WTC11 (cell line): ENCODE measurements around the gene TMEM198. TPM values are rescaled to one million over a fixed set of nuclear protein-coding genes. Genes with fewer than 3 reads are reported as not detected.

ENCODE experiments used
- CREB1 ChIP-seq: sonication (generic); formaldehyde crosslinking; IDR thresholded peaks from 2 replicates; pipeline ENCODE4 v1.8.0; 2023; ENCODE audit warnings: mild to moderate bottlenecking, missing genetic modification reagents
- CREM ChIP-seq: sonication (generic); formaldehyde crosslinking; IDR thresholded peaks from 2 replicates; pipeline ENCODE4 v1.8.1; 2022; ENCODE audit warnings: mild to moderate bottlenecking, missing genetic modification reagents, moderate library complexity
- JAZF1 ChIP-seq: fragments of 250-450 bp; sonication (Bioruptor Pico); IDR thresholded peaks from 2 replicates; pipeline ENCODE4 v1.9.0; 2021; ENCODE audit warnings: moderate library complexity, mild to moderate bottlenecking, inconsistent platforms
- NFYB ChIP-seq: sonication (generic); formaldehyde crosslinking; conservative IDR thresholded peaks from 2 replicates; pipeline ENCODE4 v1.8.0; 2022; ENCODE audit warnings: low read depth, missing genetic modification reagents
- NR3C1 ChIP-seq: sonication (generic); formaldehyde crosslinking; conservative IDR thresholded peaks from 2 replicates; pipeline ENCODE4 v1.8.1; 2023; ENCODE audit warnings: low read depth, mild to moderate bottlenecking, missing genetic modification reagents
- TCF7 ChIP-seq: sonication (generic); formaldehyde crosslinking; IDR thresholded peaks from 2 replicates; pipeline ENCODE4 v1.8.0; 2022; ENCODE audit warnings: mild to moderate bottlenecking, low read depth, missing genetic modification reagents, moderate library complexity
- TEAD1 ChIP-seq: sonication (generic); formaldehyde crosslinking; IDR thresholded peaks from 2 replicates; pipeline ENCODE4 v1.8.0; 2022; ENCODE audit warnings: mild to moderate bottlenecking, missing genetic modification reagents
- ZNF263 ChIP-seq: sonication (generic); formaldehyde crosslinking; IDR thresholded peaks from 2 replicates; pipeline ENCODE4 v1.8.1; 2022; ENCODE audit warnings: low read depth, mild to moderate bottlenecking, moderate library complexity, missing genetic modification reagents
- ZNF396 ChIP-seq: fragments of 250-450 bp; sonication (Bioruptor Pico); IDR thresholded peaks from 2 replicates; pipeline ENCODE4 v1.8.0; 2021; ENCODE audit warnings: mild to moderate bottlenecking, moderate library complexity, borderline replicate concordance
- ZNF416 ChIP-seq: fragments of 250-450 bp; sonication (Bioruptor Pico); IDR thresholded peaks from 2 replicates; pipeline ENCODE4 v1.9.0; 2021; ENCODE audit warnings: mild to moderate bottlenecking, inconsistent platforms
- ZNF423 ChIP-seq: fragments of 250-450 bp; sonication (Bioruptor Pico); IDR thresholded peaks from 2 replicates; pipeline ENCODE4 v2.1.2; 2022; ENCODE audit warnings: mild to moderate bottlenecking, moderate library complexity
- total RNA-seq: library from RNA; stranded (reverse); gene quantifications from 3 replicates; pipeline ENCODE4 v1.2.3, GENCODE V29; 2021
- TF ChIP-seq, protein P1 (sequence below): sonication (generic); formaldehyde crosslinking; IDR thresholded peaks from 2 replicates; pipeline ENCODE4 v1.8.0; 2023; ENCODE audit warnings: missing genetic modification reagents, mild to moderate bottlenecking, borderline replicate concordance
- TF ChIP-seq, protein P2 (sequence below): fragments of 250-450 bp; sonication (Bioruptor Pico); IDR thresholded peaks from 2 replicates; pipeline ENCODE4 v1.9.0; 2021; ENCODE audit warnings: mild to moderate bottlenecking, borderline replicate concordance
- TF ChIP-seq, protein P3 (sequence below): sonication (generic); formaldehyde crosslinking; IDR thresholded peaks from 2 replicates; pipeline ENCODE4 v1.8.1; 2023; ENCODE audit warnings: mild to moderate bottlenecking, missing genetic modification reagents, borderline replicate concordance
- TF ChIP-seq, protein P4 (sequence below): sonication (generic); formaldehyde crosslinking; IDR thresholded peaks from 2 replicates; pipeline ENCODE4 v1.8.0; 2022; ENCODE audit warnings: mild to moderate bottlenecking, missing genetic modification reagents
- TF ChIP-seq, protein P5 (sequence below): fragments of 250-450 bp; sonication (Bioruptor Pico); IDR thresholded peaks from 2 replicates; pipeline ENCODE4 v2.1.2; 2022; ENCODE audit warnings: mild to moderate bottlenecking, moderate library complexity
- TF ChIP-seq, protein P6 (sequence below): fragments of 250-450 bp; sonication (Bioruptor Pico); IDR thresholded peaks from 2 replicates; pipeline ENCODE4 v1.8.0; 2021; ENCODE audit warnings: mild to moderate bottlenecking
- TF ChIP-seq, protein P7 (sequence below): sonication (generic); formaldehyde crosslinking; IDR thresholded peaks from 2 replicates; pipeline ENCODE4 v1.8.0; 2022; ENCODE audit warnings: missing genetic modification reagents

TMEM198 gene
- total RNA-seq, 1 experiment from 2014 or later = 7.1 TPM

DNA sequence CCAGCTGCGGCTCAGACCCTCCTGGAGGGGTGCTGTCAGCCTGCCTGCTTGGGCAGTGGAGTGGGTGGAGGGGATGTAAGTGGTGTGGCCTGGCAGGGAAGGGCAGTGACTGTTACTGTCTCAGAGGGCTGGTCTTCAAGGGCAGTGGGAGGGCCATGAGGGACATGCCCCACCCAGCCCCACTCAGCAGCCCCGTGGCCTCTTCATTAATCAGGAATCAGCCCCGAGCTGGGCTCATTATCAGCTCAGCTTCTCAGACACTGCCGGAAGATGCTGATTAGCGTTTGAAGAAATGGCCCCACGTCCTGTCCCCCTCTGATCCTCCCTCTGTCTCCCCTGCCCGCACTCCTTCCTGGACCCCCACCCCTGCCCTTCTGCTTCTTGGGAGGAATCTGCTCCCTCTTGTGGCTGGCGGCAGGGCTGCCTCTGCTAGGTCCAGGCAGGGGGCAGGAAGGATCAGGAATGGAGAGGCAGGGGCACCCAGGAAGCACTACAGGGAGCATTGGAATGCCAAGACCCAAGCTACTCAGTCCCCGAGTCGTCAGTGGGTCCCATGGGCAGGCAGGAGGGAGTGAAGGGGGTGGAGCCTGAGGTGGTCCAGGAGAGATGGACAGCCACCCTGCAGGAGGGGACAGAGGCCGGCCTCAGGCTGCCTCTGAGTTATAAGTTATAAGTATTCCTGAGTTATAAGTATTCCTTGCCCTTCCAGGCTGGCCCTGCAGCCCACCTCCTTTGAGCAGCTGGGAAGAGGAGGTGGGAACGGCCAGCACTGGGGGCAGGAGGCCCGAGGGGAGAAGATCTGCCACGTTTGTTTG lies 22.6 kb upstream of the TMEM198 start (continued):
- TF ChIP-seq, protein P1, sequence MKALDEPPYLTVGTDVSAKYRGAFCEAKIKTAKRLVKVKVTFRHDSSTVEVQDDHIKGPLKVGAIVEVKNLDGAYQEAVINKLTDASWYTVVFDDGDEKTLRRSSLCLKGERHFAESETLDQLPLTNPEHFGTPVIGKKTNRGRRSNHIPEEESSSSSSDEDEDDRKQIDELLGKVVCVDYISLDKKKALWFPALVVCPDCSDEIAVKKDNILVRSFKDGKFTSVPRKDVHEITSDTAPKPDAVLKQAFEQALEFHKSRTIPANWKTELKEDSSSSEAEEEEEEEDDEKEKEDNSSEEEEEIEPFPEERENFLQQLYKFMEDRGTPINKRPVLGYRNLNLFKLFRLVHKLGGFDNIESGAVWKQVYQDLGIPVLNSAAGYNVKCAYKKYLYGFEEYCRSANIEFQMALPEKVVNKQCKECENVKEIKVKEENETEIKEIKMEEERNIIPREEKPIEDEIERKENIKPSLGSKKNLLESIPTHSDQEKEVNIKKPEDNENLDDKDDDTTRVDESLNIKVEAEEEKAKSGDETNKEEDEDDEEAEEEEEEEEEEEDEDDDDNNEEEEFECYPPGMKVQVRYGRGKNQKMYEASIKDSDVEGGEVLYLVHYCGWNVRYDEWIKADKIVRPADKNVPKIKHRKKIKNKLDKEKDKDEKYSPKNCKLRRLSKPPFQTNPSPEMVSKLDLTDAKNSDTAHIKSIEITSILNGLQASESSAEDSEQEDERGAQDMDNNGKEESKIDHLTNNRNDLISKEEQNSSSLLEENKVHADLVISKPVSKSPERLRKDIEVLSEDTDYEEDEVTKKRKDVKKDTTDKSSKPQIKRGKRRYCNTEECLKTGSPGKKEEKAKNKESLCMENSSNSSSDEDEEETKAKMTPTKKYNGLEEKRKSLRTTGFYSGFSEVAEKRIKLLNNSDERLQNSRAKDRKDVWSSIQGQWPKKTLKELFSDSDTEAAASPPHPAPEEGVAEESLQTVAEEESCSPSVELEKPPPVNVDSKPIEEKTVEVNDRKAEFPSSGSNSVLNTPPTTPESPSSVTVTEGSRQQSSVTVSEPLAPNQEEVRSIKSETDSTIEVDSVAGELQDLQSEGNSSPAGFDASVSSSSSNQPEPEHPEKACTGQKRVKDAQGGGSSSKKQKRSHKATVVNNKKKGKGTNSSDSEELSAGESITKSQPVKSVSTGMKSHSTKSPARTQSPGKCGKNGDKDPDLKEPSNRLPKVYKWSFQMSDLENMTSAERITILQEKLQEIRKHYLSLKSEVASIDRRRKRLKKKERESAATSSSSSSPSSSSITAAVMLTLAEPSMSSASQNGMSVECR (CRISPR knock-in tag) = no peak
- no peak for TF ChIP-seq NFYB
- TF ChIP-seq, protein P2, sequence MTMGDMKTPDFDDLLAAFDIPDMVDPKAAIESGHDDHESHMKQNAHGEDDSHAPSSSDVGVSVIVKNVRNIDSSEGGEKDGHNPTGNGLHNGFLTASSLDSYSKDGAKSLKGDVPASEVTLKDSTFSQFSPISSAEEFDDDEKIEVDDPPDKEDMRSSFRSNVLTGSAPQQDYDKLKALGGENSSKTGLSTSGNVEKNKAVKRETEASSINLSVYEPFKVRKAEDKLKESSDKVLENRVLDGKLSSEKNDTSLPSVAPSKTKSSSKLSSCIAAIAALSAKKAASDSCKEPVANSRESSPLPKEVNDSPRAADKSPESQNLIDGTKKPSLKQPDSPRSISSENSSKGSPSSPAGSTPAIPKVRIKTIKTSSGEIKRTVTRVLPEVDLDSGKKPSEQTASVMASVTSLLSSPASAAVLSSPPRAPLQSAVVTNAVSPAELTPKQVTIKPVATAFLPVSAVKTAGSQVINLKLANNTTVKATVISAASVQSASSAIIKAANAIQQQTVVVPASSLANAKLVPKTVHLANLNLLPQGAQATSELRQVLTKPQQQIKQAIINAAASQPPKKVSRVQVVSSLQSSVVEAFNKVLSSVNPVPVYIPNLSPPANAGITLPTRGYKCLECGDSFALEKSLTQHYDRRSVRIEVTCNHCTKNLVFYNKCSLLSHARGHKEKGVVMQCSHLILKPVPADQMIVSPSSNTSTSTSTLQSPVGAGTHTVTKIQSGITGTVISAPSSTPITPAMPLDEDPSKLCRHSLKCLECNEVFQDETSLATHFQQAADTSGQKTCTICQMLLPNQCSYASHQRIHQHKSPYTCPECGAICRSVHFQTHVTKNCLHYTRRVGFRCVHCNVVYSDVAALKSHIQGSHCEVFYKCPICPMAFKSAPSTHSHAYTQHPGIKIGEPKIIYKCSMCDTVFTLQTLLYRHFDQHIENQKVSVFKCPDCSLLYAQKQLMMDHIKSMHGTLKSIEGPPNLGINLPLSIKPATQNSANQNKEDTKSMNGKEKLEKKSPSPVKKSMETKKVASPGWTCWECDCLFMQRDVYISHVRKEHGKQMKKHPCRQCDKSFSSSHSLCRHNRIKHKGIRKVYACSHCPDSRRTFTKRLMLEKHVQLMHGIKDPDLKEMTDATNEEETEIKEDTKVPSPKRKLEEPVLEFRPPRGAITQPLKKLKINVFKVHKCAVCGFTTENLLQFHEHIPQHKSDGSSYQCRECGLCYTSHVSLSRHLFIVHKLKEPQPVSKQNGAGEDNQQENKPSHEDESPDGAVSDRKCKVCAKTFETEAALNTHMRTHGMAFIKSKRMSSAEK (CRISPR knock-in tag) = no peak
- no peak for TF ChIP-seq CREB1
- TF ChIP-seq, protein P3, sequence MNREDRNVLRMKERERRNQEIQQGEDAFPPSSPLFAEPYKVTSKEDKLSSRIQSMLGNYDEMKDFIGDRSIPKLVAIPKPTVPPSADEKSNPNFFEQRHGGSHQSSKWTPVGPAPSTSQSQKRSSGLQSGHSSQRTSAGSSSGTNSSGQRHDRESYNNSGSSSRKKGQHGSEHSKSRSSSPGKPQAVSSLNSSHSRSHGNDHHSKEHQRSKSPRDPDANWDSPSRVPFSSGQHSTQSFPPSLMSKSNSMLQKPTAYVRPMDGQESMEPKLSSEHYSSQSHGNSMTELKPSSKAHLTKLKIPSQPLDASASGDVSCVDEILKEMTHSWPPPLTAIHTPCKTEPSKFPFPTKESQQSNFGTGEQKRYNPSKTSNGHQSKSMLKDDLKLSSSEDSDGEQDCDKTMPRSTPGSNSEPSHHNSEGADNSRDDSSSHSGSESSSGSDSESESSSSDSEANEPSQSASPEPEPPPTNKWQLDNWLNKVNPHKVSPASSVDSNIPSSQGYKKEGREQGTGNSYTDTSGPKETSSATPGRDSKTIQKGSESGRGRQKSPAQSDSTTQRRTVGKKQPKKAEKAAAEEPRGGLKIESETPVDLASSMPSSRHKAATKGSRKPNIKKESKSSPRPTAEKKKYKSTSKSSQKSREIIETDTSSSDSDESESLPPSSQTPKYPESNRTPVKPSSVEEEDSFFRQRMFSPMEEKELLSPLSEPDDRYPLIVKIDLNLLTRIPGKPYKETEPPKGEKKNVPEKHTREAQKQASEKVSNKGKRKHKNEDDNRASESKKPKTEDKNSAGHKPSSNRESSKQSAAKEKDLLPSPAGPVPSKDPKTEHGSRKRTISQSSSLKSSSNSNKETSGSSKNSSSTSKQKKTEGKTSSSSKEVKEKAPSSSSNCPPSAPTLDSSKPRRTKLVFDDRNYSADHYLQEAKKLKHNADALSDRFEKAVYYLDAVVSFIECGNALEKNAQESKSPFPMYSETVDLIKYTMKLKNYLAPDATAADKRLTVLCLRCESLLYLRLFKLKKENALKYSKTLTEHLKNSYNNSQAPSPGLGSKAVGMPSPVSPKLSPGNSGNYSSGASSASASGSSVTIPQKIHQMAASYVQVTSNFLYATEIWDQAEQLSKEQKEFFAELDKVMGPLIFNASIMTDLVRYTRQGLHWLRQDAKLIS (CRISPR knock-in tag) = no peak
- no peak for TF ChIP-seq CREM (CRISPR knock-in tag)
- TF ChIP-seq TEAD1 (CRISPR knock-in tag) = peak; percentile 39; the same call in 1 of the 2 replicates
- TF ChIP-seq ZNF263 = no peak
- TF ChIP-seq, protein P4, sequence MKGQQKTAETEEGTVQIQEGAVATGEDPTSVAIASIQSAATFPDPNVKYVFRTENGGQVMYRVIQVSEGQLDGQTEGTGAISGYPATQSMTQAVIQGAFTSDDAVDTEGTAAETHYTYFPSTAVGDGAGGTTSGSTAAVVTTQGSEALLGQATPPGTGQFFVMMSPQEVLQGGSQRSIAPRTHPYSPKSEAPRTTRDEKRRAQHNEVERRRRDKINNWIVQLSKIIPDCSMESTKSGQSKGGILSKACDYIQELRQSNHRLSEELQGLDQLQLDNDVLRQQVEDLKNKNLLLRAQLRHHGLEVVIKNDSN (CRISPR knock-in tag) = no peak
- TF ChIP-seq JAZF1 = no peak
- TF ChIP-seq, protein P5, sequence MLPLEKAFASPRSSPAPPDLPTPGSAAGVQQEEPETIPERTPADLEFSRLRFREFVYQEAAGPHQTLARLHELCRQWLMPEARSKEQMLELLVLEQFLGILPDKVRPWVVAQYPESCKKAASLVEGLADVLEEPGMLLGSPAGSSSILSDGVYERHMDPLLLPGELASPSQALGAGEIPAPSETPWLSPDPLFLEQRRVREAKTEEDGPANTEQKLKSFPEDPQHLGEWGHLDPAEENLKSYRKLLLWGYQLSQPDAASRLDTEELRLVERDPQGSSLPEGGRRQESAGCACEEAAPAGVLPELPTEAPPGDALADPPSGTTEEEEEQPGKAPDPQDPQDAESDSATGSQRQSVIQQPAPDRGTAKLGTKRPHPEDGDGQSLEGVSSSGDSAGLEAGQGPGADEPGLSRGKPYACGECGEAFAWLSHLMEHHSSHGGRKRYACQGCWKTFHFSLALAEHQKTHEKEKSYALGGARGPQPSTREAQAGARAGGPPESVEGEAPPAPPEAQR (CRISPR knock-in tag) = no peak
- TF ChIP-seq, protein P6, sequence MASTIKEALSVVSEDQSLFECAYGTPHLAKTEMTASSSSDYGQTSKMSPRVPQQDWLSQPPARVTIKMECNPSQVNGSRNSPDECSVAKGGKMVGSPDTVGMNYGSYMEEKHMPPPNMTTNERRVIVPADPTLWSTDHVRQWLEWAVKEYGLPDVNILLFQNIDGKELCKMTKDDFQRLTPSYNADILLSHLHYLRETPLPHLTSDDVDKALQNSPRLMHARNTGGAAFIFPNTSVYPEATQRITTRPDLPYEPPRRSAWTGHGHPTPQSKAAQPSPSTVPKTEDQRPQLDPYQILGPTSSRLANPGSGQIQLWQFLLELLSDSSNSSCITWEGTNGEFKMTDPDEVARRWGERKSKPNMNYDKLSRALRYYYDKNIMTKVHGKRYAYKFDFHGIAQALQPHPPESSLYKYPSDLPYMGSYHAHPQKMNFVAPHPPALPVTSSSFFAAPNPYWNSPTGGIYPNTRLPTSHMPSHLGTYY (CRISPR knock-in tag) = no peak
- TF ChIP-seq ZNF423 (CRISPR knock-in tag) = peak; percentile 97
- TF ChIP-seq NR3C1 (CRISPR knock-in tag) = 0 out of 2 replicates have a peak, but pooled peaks have one; percentile 21
- no peak for TF ChIP-seq ZNF396 (CRISPR knock-in tag)
- TF ChIP-seq ZNF416 (CRISPR knock-in tag) = no peak
- no peak for TF ChIP-seq TCF7
- TF ChIP-seq, protein P7, sequence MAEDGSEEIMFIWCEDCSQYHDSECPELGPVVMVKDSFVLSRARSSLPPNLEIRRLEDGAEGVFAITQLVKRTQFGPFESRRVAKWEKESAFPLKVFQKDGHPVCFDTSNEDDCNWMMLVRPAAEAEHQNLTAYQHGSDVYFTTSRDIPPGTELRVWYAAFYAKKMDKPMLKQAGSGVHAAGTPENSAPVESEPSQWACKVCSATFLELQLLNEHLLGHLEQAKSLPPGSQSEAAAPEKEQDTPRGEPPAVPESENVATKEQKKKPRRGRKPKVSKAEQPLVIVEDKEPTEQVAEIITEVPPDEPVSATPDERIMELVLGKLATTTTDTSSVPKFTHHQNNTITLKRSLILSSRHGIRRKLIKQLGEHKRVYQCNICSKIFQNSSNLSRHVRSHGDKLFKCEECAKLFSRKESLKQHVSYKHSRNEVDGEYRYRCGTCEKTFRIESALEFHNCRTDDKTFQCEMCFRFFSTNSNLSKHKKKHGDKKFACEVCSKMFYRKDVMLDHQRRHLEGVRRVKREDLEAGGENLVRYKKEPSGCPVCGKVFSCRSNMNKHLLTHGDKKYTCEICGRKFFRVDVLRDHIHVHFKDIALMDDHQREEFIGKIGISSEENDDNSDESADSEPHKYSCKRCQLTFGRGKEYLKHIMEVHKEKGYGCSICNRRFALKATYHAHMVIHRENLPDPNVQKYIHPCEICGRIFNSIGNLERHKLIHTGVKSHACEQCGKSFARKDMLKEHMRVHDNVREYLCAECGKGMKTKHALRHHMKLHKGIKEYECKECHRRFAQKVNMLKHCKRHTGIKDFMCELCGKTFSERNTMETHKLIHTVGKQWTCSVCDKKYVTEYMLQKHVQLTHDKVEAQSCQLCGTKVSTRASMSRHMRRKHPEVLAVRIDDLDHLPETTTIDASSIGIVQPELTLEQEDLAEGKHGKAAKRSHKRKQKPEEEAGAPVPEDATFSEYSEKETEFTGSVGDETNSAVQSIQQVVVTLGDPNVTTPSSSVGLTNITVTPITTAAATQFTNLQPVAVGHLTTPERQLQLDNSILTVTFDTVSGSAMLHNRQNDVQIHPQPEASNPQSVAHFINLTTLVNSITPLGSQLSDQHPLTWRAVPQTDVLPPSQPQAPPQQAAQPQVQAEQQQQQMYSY (CRISPR knock-in tag) = no peak
